Astrocyte of the cerebellum (primary cell): Measurements from ENCODE around the gene RNU6-9.

ENCODE experiments used
- DNase-seq: peaks from one replicate; pipeline ENCODE4 v3.0.0-alpha.2; 2011; ENCODE audit warnings: low read depth
- H3K4me3 ChIP-seq: 2 replicates; pipeline ENCODE4 v1.5.1; 2011; ENCODE audit warnings: mild to moderate bottlenecking, low read depth, low read length, moderate library complexity
- in situ Hi-C: cut with HindIII; loops from 2 replicates; pipeline ENCODE4 v1.10.0; 2017; ENCODE audit warnings: low sequenced_read_pairs
- TF ChIP-seq, protein P1 (sequence below): IDR thresholded peaks from 2 replicates; pipeline ENCODE4 v1.5.1; 2012; ENCODE audit warnings: low read length, low read depth, moderate library complexity, mild to moderate bottlenecking; ENCODE audit errors: missing control alignments

RNU6-9 gene

DNA sequence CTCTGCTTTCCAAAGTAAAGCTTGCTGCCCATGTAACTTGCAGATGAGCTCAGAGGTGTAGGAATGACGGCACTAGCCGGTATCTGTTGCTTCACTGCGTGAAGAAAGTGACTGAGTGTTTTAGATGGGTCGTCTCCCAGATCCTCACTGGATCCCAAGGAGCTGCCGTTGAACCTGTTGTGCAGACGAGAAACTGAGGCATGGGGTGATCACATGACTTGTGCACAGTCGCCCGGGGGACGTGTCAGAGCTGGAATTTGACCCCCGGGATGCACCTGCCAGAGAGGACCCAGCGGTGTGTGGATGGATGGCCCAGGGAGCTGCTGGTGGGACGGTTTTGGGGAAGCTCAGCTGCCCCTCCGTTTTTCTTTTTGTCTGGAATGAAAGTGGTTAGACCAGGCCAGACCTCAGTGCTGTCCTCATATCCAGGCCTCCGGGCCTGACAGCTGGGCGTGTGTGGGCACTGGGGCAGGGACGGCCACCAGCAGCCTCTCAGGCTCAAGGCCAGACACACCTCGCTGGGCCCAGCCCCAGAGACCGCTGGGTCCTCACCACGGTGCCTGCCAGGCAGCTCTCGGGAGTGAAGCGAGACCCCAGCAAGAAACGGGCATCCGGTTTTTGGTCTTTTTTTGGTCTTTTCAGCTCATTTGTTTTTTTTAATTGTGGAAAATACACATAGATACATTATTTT lies 45.1 kb downstream of the RNU6-9 start:
- DNase-seq, result no peak
- no peak overlapping the region for H3K4me3 ChIP-seq
- in situ Hi-C loops, result no loop called here
- TF ChIP-seq, protein P1, sequence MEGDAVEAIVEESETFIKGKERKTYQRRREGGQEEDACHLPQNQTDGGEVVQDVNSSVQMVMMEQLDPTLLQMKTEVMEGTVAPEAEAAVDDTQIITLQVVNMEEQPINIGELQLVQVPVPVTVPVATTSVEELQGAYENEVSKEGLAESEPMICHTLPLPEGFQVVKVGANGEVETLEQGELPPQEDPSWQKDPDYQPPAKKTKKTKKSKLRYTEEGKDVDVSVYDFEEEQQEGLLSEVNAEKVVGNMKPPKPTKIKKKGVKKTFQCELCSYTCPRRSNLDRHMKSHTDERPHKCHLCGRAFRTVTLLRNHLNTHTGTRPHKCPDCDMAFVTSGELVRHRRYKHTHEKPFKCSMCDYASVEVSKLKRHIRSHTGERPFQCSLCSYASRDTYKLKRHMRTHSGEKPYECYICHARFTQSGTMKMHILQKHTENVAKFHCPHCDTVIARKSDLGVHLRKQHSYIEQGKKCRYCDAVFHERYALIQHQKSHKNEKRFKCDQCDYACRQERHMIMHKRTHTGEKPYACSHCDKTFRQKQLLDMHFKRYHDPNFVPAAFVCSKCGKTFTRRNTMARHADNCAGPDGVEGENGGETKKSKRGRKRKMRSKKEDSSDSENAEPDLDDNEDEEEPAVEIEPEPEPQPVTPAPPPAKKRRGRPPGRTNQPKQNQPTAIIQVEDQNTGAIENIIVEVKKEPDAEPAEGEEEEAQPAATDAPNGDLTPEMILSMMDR, result no peak

DNA sequence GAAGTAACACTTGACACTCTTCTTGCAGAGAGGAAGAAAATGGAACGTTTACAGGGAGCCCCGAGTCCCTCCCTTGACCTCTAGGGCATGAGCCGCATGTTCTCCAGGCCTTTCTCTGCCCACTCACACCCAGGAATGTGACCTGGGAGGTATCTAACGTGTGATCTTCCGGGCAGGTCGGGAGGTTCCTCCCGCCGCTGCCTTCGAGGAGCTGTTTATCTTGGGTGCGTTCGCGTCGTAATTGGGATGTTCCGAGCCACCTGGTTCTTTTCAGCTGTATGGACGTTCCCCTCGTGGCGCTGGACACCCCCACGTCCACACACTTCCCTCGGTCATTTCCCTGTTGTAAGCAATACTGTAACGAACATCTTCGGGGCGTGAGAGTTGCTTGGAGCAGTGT lies 46.2 kb downstream of the RNU6-9 start:
- TF ChIP-seq, protein P1, result no peak
- H3K4me3 ChIP-seq, result no peak overlapping the region
- no peak for DNase-seq
- in situ Hi-C loops, result no loop called here

DNA sequence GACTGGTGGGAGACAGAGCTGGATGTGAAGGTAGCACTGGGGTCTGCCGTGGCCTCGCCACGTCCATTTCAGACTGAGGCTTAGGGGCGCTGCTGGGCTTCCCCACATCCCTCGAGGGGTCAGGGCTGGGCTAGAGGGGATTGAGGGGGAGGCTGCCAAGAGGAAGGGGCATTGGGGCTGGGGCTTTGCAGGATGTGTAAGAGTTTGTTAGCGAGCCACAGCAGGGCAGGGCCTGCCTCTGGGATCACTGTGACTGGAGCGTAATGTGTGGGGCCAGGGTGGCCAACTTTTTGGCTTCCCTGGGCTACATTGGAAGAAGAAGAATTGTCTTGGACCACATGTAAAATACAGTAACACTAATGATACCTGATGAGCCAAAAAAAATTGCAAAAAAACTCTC lies 46.6 kb downstream of the RNU6-9 start:
- no peak for DNase-seq
- no peak overlapping the region for H3K4me3 ChIP-seq
- TF ChIP-seq, protein P1, result no peak
- in situ Hi-C loops, result no loop called here

DNA sequence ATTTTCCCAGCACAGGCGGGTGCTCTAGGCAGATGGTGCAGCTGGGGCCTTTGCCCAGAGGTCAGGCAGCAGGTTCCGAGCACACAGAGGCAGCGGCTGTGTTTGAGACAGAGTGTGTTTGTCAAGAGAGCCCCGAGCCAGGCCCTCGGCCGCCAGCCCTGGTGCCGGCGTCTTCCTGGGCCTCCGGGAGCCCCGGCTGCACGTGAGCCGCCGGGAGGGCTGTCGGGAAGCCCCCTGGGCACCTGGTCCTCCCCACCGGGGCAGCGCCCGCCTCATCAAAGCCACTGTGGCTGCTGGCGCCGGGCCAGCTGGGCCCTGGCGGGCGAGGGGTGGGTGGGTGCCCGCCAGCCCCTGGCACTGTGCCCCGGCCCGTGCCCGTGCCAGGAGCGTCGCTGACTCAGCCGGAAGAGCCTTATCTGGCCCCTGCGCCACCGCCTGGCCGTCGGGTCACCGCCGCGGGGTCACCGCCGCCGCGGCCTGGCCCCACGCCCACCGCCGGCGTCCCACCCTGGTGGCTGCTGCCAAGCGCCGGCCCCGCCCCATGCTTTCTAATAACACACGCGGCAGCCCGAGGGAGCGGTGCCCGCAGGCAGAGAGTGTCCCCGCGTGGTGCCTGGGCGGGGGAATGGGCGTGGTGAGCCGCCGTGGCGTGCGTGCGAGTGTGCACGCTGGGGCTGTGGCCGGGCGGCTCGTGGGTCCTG lies 47.5 kb downstream of the RNU6-9 start:
- in situ Hi-C loops, result no loop called here
- TF ChIP-seq, protein P1, result no peak
- no peak overlapping the region for H3K4me3 ChIP-seq
- DNase-seq, result no peak

DNA sequence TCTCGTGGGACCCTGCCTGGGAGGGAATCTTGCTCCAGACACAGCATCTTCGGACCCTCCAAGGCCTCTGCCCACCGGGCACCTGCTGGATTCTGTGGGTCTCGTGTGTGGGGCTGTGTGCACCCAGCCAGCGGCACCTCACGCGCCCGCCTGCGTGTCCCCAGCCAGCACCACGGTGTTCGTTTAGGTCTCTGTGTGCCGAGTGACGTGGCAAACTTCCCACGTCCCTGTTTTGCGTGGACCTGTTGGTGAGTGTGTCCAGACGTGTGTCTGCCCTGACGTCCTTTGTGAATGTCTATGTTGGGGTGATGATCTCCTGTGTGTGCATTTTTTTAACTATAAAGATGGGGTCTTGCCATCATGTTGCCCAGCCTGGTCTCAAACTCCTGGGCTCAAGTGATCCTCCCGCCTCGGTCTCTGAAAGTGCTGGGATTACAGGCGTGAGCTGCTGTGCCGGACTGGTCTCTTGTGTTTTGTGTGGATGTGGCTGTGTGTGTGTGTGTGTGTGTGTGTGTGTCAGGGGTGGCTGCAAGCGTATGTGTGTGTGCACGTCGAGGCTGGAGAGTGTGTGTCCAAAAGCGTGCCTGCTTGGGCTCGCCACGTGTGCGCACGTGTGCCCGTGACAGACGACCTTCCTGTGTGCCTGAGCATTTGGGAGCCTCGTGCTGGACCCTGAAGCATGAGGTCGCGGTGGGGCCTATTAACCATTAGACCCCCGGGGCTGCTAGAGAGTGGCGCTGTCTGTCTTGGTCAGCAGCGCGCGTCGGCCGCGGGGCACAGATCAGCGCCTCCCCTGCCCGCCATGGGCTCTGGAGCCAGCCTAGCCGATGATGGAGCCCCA lies 48.2 kb downstream of the RNU6-9 start:
- in situ Hi-C loops, result no loop called here
- TF ChIP-seq, protein P1, result no peak
- H3K4me3 ChIP-seq, result no peak overlapping the region
- no peak for DNase-seq

DNA sequence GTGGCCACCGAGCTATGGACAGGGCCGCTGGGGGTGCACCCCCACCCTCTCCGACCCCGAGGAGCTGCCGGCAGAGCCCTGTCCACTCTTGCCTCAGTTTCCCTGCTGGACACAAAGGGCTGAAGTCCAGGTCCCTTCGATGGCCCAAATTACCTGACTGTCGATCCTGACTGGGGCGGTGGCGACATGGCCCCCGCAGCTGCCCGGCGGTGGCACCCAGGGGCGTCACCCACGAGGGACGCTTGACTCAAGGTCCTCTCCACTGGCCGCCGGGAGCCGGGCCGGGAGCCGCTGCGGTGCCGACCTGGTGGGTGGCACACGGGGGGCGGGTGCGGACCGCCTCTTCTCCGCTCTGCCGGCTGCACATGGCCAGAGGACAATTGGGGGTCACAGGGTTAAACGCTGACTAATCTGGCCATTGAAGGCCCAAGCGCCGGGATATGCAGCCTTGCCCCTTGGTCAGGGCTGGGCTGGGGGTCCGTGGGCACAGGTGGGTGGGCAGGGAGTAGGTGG lies 48.9 kb downstream of the RNU6-9 start:
- no peak for DNase-seq
- in situ Hi-C loops, result no loop called here
- TF ChIP-seq, protein P1, result no peak
- H3K4me3 ChIP-seq, result no peak overlapping the region
